Endothelial cell of umbilical vein (primary cell): ENCODE data around the gene RAB14. TPM values are rescaled to one million over a fixed set of nuclear protein-coding genes. Genes with fewer than 3 reads are reported as not detected.

Experiments used
- BruUV-seq: library from RNA; stranded (reverse); fragments of 400-500 nt; replicated peaks from 2 replicates; lab custom pipeline; 2021; lab: Mats Ljungman, UMichigan
- CTCF ChIA-PET: fragments of 300-600, 350-600 bp; sonication (Branson Sonifier 250); formaldehyde crosslinking; loops from one replicate; lab custom pipeline; 2021; ENCODE audit warnings: antibody characterized with exemption, inconsistent platforms; lab: Charles Lee
- POLR2A ChIA-PET: fragments of 300-600, 350-600 bp; sonication (Branson Sonifier 250); formaldehyde crosslinking; loops from one replicate; lab custom pipeline; 2021; ENCODE audit warnings: antibody characterized with exemption, inconsistent platforms; lab: Charles Lee
- DNase-seq: peaks from one replicate; pipeline ENCODE4 v3.0.0-alpha.2; 2011; ENCODE audit warnings: low read depth, low spot score
- FAIRE-seq: peaks from 2 replicates; lab custom pipeline; 2011; peaks lifted over from hg19 to GRCh38; lab: Jason Lieb, UNC
- H2AFZ ChIP-seq: 2 replicates; pipeline ENCODE4 v1.6.0; 2012; ENCODE audit warnings: low read depth, low read length, control low read depth, inconsistent platforms
- H3K27ac ChIP-seq: 2 replicates; pipeline ENCODE4 v1.5.1; 2011; ENCODE audit warnings: low read depth, mild to moderate bottlenecking, control low read depth, low read length, moderate library complexity; ENCODE audit not compliant: insufficient read depth
- H3K27me3 ChIP-seq, 2 experiments: 2 replicates each; pipeline versions ENCODE4 v1.6.0 to v1.6.1; 2011; ENCODE audit warnings: low read length in 2 of 2, mixed read lengths in 1 of 2; ENCODE audit not compliant: control insufficient read depth in 2 of 2, insufficient read depth in 2 of 2
- H3K36me3 ChIP-seq, 2 experiments: 2 replicates in 1 of 2; 3 replicates in 1 of 2; pipeline ENCODE4 v1.5.1; 2011; ENCODE audit warnings: low read length in 2 of 2, mild to moderate bottlenecking in 1 of 2, moderate library complexity in 1 of 2; ENCODE audit not compliant: control insufficient read depth in 2 of 2, insufficient read depth in 2 of 2; ENCODE audit errors: extremely low read depth in 1 of 2
- H3K4me1 ChIP-seq: 3 replicates; pipeline ENCODE4 v1.5.1; 2011; ENCODE audit warnings: mild to moderate bottlenecking, low read length; ENCODE audit not compliant: control insufficient read depth, insufficient read depth; ENCODE audit errors: extremely low read depth
- H3K4me2 ChIP-seq: 2 replicates; pipeline ENCODE4 v1.6.1; 2011; ENCODE audit warnings: low read length, control low read depth, mixed read lengths; ENCODE audit not compliant: insufficient read depth
- H3K4me3 ChIP-seq, 3 experiments: fragments of 200-600 bp in 1 of 3; sonication (generic), shearing (Covaris generic) in 1 of 3; replicated peaks in 1 of 3; 2 replicates each; pipeline ENCODE4 v1.5.1; 2011 to 2016; ENCODE audit warnings: control low read depth in 3 of 3, low read length in 3 of 3, mild to moderate bottlenecking in 2 of 3, inconsistent platforms in 1 of 3, low read depth in 1 of 3, moderate library complexity in 1 of 3; ENCODE audit not compliant: insufficient read depth in 1 of 3
- H3K79me2 ChIP-seq: 2 replicates; pipeline ENCODE4 v1.6.0; 2012; ENCODE audit warnings: low read length, inconsistent platforms; ENCODE audit not compliant: control insufficient read depth, insufficient read depth
- H3K9ac ChIP-seq: replicated peaks from 2 replicates; pipeline ENCODE3; 2011; ENCODE audit warnings: low read length, control low read depth; ENCODE audit not compliant: insufficient read depth; ENCODE audit errors: extremely low read depth
- H3K9me1 ChIP-seq: replicated peaks from 3 replicates; pipeline ENCODE4 v1.6.0; 2011; ENCODE audit warnings: mild to moderate bottlenecking, low read length; ENCODE audit not compliant: control insufficient read depth, insufficient read depth; ENCODE audit errors: extremely low read depth
- H3K9me3 ChIP-seq: replicated peaks from 2 replicates; pipeline ENCODE4 v1.5.1; 2012; ENCODE audit warnings: low read length, inconsistent platforms; ENCODE audit not compliant: control insufficient read depth, insufficient read depth
- H4K20me1 ChIP-seq: replicated peaks from 2 replicates; pipeline ENCODE3; 2011; ENCODE audit warnings: mild to moderate bottlenecking, low read length; ENCODE audit not compliant: control insufficient read depth, insufficient read depth; ENCODE audit errors: extremely low read depth
- CTCF ChIP-seq, 2 donors: IDR thresholded peaks; 1 replicate in 1 of 2; 2 replicates in 1 of 2; pipeline ENCODE4 v1.5.1; 2011; ENCODE audit warnings: low read length in 2 of 2, mild to moderate bottlenecking in 2 of 2, moderate library complexity in 2 of 2, control low read depth in 1 of 2, inconsistent platforms in 1 of 2, low read depth in 1 of 2; ENCODE audit not compliant: insufficient read depth in 1 of 2; ENCODE audit errors: extremely low read depth in 1 of 2
- EZH2 ChIP-seq: IDR thresholded peaks from 2 replicates; pipeline ENCODE4 v1.6.1; 2012; ENCODE audit warnings: borderline replicate concordance, low read depth, mild to moderate bottlenecking, moderate library complexity, low read length, inconsistent platforms; ENCODE audit not compliant: severe bottlenecking
- FOS ChIP-seq: IDR thresholded peaks from 2 replicates; pipeline ENCODE4 v1.6.1; 2011; ENCODE audit warnings: mild to moderate bottlenecking, low read length, moderate library complexity, borderline replicate concordance; ENCODE audit not compliant: insufficient read depth
- GATA2 ChIP-seq: IDR thresholded peaks from 2 replicates; pipeline ENCODE4 v1.7.0; 2011; ENCODE audit warnings: low read depth, mild to moderate bottlenecking, moderate library complexity, mixed read lengths, low read length; ENCODE audit not compliant: insufficient read length, insufficient read depth
- JUN ChIP-seq: IDR thresholded peaks from 2 replicates; pipeline ENCODE4 v1.6.1; 2011; ENCODE audit warnings: borderline replicate concordance, low read depth; ENCODE audit not compliant: insufficient read length, insufficient read depth
- MYC ChIP-seq: IDR thresholded peaks from one replicate; pipeline ENCODE4 v1.6.1; 2011; ENCODE audit warnings: mild to moderate bottlenecking, low read depth, low read length
- POLR2A ChIP-seq: IDR thresholded peaks from 2 replicates; pipeline ENCODE4 v1.6.1; 2012; ENCODE audit warnings: low read depth, mild to moderate bottlenecking, control low read depth, low read length
- POLR2AphosphoS5 ChIP-seq: IDR thresholded peaks from 2 replicates; pipeline ENCODE4 v1.6.1; 2012; ENCODE audit warnings: low read depth, mild to moderate bottlenecking, control low read depth, low read length, moderate library complexity; ENCODE audit not compliant: insufficient read depth
- dilution Hi-C: fragments of 300-500 bp; cut with MboI; formaldehyde crosslinking; loops from one replicate; pipeline ENCODE4 v1.15.0; 2019; ENCODE audit warnings: low sequenced_read_pairs; ENCODE audit not compliant: extremely low pct_ligation_motif_present
- intact Hi-C: fragments of 100-400 bp; cut with micrococcal nuclease; formaldehyde crosslinking; loops from one replicate; pipeline ENCODE4 v1.10.0; 2022
- polyA plus RNA-seq, 4 experiments: library from polyadenylated mRNA; depleted of rRNA in 3 of 4; stranded (reverse) in 3 of 4; unstranded in 1 of 4; fragments of >200 nt; gene quantifications; 2 replicates each; pipeline versions ENCODE4 v1.2.1 to v1.2.3, GENCODE V29; 2011 to 2012; ENCODE audit warnings: missing spikeins in 1 of 4
- total RNA-seq: library from RNA; stranded (reverse); gene quantifications from 2 replicates; pipeline ENCODE4 v1.2.3, GENCODE V29; 2021

Gene RAB14
- total and polyA plus RNA-seq, 2 donors (not counting 3 experiments of a cell fraction or from before 2014, with no cell fraction given): 18.9 to 79.3 TPM

- ChIA-PET CTCF (interaction anchor here (1.0 to 6.0 kb wide), 7 partner anchors 10 to 246 kb away, joined by 3 to 57 read pairs (median 3); no protein-coding TSS in a partner anchor), POLR2A (no interaction called here)
- H2AFZ ChIP-seq: peak overlapping the region; percentile 14
Measured at GRCh38 chr9:121216271-121216805, 14.7 kb upstream of the RAB14 start.

More at GRCh38 chr9:121216271-121216805, 14.7 kb upstream of the RAB14 start:
- BruUV-seq: no TSS peak
- no peak overlapping the region for H3K4me2 ChIP-seq
- intact Hi-C loops (no loop called here), dilution Hi-C loops (no loop called here)
- DNase-seq (no peak), FAIRE-seq (peak; percentile 46)
- no peaks in the 10 kb centered on the region for H3K9me1 ChIP-seq
- H3K9ac ChIP-seq: no peak overlapping the region
- H3K4me3 ChIP-seq: no peak overlapping the region
- no peaks in the 10 kb centered on the region for H3K27me3 ChIP-seq
- H4K20me1 ChIP-seq: no peaks in the 10 kb centered on the region
- H3K27ac ChIP-seq: no peak overlapping the region
- TF ChIP-seq POLR2A (no peak), MYC (no peak), GATA2 (no peak), EZH2 (no peak), JUN (no peak), FOS (no peak), POLR2AphosphoS5 (no peak), CTCF (IDR thresholded peaks at IDR 0.05; ENCODE audit: extremely low read depth in 1 of 2, insufficient read depth in 1 of 2, low read depth in 1 of 2, low read length in 2 of 2) (no peak)
- no peaks in the 10 kb centered on the region for H3K36me3 ChIP-seq
- H3K9me3 ChIP-seq: no peaks in the 10 kb centered on the region
- H3K4me1 ChIP-seq: peaks cover 5% of the 10 kb centered on the region
- no peaks in the 10 kb centered on the region for H3K79me2 ChIP-seq
